GM11168 (cell line): Measurements from ENCODE around the gene MYH10.

Experiments used
- in situ Hi-C: fragments of 300-500 bp; cut with MboI; formaldehyde crosslinking; loops from one replicate; pipeline ENCODE4 v1.12.0; 2022; ENCODE audit warnings: low sequenced_read_pairs; ENCODE audit not compliant: unreplicated experiment

The MYH10 gene

GRCh38 chr17:8610558-8610957, 20.0 kb downstream of the MYH10 start:
- in situ Hi-C loops, result no loop called here

- in situ Hi-C loops, result no loop called here
These were observed 20.6 kb downstream of the MYH10 start for GRCh38 chr17:8609910-8610309.

- in situ Hi-C loops, result no loop called here
These were observed 22.5 kb downstream of the MYH10 start for GRCh38 chr17:8608001-8608400.

- in situ Hi-C loops, result no loop called here
These were observed 24.1 kb downstream of the MYH10 start for GRCh38 chr17:8606401-8606800.

GRCh38 chr17:8602679-8603078, 27.8 kb downstream of the MYH10 start:
- in situ Hi-C loops, result no loop called here

- in situ Hi-C loops, result no loop called here
These were observed 31.0 kb downstream of the MYH10 start for GRCh38 chr17:8599351-8600011.

- in situ Hi-C loops, result no loop called here
These were observed 31.6 kb downstream of the MYH10 start for GRCh38 chr17:8598913-8599312.

- in situ Hi-C loops, result no loop called here
These were observed 36.7 kb downstream of the MYH10 start for GRCh38 chr17:8593830-8594229.

- in situ Hi-C loops, result no loop called here
These were observed 37.2 kb downstream of the MYH10 start for GRCh38 chr17:8593276-8593675.

- in situ Hi-C loops, result no loop called here
These were observed 41.5 kb downstream of the MYH10 start for GRCh38 chr17:8588877-8589554.

GRCh38 chr17:8586766-8587165, 43.8 kb downstream of the MYH10 start:
- in situ Hi-C loops, result no loop called here

GRCh38 chr17:8585911-8586310, 44.6 kb downstream of the MYH10 start:
- in situ Hi-C loops, result no loop called here

GRCh38 chr17:8583954-8584353, 46.6 kb downstream of the MYH10 start:
- in situ Hi-C loops, result no loop called here

GRCh38 chr17:8580952-8581658, 49.4 kb downstream of the MYH10 start:
- in situ Hi-C loops, result no loop called here

GRCh38 chr17:8577868-8578267, 52.7 kb downstream of the MYH10 start:
- in situ Hi-C loops, result no loop called here

- in situ Hi-C loops, result no loop called here
These were observed 53.8 kb downstream of the MYH10 start for GRCh38 chr17:8576559-8577294.

GRCh38 chr17:8574687-8575086, 55.8 kb downstream of the MYH10 start:
- in situ Hi-C loops, result no loop called here

GRCh38 chr17:8572764-8573163, 57.8 kb downstream of the MYH10 start:
- in situ Hi-C loops, result no loop called here

- in situ Hi-C loops, result no loop called here
These were observed 66.4 kb downstream of the MYH10 start for GRCh38 chr17:8563981-8564602.

- in situ Hi-C loops, result no loop called here
These were observed 67.3 kb downstream of the MYH10 start for GRCh38 chr17:8563024-8563776.
